Gastrocnemius medialis (tissue), 4 donors: ENCODE data around the gene HYAL1.

Experiments
- POLR2A ChIP-seq, 2 donors: fragments of 450-650 bp; IDR thresholded peaks; one replicate each; pipeline ENCODE4 v1.6.1; 2017; ENCODE audit warnings: antibody characterized with exemption in 2 of 2, mild to moderate bottlenecking in 2 of 2, moderate library complexity in 2 of 2
- TF ChIP-seq, protein P1 (sequence below), 5 experiments: fragments of 450-650 bp in 3 of 5; fragments of 200-600 bp in 2 of 5; sonication (generic) in 2 of 5; IDR thresholded peaks in 4 of 5; conservative IDR thresholded peaks in 1 of 5; 1 replicate in 4 of 5; 2 replicates in 1 of 5; pipeline ENCODE4 v1.5.1; 2016 to 2019; ENCODE audit warnings: antibody characterized with exemption in 5 of 5, mild to moderate bottlenecking in 3 of 5, moderate library complexity in 3 of 5

- TF ChIP-seq, protein P1, sequence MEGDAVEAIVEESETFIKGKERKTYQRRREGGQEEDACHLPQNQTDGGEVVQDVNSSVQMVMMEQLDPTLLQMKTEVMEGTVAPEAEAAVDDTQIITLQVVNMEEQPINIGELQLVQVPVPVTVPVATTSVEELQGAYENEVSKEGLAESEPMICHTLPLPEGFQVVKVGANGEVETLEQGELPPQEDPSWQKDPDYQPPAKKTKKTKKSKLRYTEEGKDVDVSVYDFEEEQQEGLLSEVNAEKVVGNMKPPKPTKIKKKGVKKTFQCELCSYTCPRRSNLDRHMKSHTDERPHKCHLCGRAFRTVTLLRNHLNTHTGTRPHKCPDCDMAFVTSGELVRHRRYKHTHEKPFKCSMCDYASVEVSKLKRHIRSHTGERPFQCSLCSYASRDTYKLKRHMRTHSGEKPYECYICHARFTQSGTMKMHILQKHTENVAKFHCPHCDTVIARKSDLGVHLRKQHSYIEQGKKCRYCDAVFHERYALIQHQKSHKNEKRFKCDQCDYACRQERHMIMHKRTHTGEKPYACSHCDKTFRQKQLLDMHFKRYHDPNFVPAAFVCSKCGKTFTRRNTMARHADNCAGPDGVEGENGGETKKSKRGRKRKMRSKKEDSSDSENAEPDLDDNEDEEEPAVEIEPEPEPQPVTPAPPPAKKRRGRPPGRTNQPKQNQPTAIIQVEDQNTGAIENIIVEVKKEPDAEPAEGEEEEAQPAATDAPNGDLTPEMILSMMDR (IDR thresholded peaks at IDR 0.05 in 4 of 5, conservative IDR thresholded peaks at IDR 0.05 in 1 of 5): no peak
- TF ChIP-seq POLR2A (IDR thresholded peaks at IDR 0.05): no peak
Observed at GRCh38 chr3:50316657-50317242, 13.4 kb upstream of the HYAL1 start.
